NK-92 (cell line): Measurements from ENCODE around the gene GPX1.
A peak's percentile ranks its signal among the peaks of the same experiment; 100 is the strongest.
"Not testable (repeated sequence)": the region's sequence is repeated elsewhere in the genome, so short reads cannot be mapped to it uniquely, and the experiment has no call there.

Experiments
- DNase-seq: peaks from one replicate; lab custom pipeline; 2025; ENCODE audit not compliant: unreplicated experiment; lab: John Stamatoyannopoulos, UW

Gene GPX1

DNA sequence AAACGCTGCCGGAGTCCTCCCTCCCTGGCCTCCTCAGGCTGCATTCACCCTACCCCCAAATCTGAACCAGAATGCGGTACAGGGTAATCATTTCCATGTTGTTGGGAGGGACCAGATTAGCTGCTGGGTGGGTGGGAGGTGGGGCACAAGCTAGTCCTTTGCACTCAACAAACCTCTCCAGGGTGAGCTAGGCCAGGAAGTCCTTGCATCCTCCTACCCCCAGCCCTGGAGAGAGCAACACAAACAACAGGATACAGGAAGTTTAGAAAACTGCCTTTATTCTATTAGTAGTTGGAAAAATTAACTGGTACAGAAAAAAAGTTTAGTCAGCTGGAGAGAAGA lies 702 bp upstream of the GPX1 start:
- DNase-seq, result no peak

DNA sequence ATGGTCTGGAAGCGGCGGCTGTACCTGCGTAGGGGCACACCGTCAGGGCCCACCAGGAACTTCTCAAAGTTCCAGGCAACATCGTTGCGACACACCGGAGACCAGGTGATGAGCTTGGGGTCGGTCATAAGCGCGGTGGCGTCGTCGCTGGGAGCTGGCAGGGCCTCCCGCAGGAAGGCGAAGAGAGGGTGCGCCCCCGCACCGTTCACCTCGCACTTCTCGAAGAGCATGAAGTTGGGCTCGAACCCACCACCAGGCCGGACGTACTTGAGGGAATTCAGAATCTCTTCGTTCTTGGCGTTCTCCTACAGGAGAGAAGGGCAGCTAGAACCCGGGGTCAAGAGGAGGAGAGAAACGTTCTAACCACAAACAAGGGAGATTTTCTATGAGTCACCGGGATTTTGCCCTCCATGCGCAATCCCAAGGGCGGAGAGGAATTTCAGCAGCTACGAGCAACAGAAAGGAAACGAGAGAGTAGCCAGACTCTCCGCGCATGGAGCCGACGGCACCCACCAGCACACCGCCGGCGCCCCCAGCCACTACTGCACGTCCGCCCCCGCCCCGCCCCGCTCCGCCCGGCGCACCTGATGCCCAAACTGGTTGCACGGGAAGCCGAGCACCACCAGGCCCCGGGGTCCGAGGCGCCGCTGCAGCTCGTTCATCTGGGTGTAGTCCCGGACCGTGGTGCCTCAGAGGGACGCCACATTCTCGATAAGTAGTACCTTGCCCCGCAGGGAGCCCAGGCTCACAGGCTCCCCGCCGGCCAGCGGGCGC lies 523 bp downstream of the GPX1 start:
- not testable (repeated sequence) for DNase-seq

DNA sequence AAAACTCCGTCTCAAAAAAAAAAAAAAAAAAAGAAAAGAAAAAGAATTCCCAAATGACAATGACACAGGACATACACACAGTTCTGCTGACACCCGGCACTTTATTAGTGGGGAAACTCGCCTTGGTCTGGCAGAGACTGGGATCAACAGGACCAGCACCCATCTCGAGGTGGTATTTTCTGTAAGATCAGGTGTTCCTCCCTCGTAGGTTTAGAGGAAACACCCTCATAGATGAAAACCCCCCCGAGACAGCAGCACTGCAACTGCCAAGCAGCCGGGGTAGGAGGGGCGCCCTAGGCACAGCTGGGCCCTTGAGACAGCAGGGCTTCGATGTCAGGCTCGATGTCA lies 1.1 kb downstream of the GPX1 start:
- not testable (repeated sequence) for DNase-seq

- no peak for DNase-seq
Observed at GRCh38 chr3:49352890-49353421, 5.2 kb downstream of the GPX1 start.

DNA sequence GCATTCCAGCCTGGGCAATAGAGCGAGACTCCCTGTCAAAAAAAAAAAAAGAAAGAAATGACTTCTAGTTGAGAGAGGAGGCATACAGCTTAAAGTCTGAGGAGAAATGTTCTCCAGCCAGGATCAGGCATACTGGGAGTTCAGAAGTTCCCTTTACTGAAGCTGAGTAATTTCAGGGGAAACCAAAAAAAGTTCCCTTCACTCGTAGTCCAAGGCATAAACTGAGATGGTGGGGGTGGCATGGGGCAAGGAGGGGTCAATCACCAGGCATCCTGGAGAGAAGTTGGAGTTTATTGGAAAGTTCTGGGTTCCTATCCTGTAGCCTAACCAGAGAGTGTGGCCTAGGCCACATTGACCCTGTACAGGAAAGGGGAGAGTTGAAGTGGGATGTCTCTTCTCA lies 5.9 kb downstream of the GPX1 start:
- DNase-seq, result no peak

- no peak for DNase-seq
Observed at GRCh38 chr3:49351521-49352011, 6.6 kb downstream of the GPX1 start.

- DNase-seq, result no peak
Observed at GRCh38 chr3:49349348-49350114, 8.6 kb downstream of the GPX1 start.

DNA sequence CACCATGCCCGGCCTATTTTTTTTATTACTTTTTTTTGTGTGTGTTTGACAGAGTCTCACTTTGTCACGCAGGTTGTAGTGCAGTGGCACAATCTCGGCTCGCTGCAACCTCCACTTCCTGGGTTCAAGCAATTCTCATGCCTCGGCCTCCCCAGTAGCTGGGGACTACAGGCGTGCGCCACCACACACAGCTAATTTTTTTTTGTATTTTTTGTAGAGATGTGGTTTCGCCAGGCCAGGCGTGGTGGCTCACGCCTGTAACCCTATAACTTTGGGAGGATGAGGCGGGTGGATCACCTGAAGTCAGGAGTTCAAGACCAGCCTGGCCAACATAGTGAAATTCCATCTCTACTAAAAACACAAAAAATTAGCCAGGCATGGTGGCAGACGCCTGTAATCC lies 9.8 kb downstream of the GPX1 start:
- not testable (repeated sequence) for DNase-seq

GRCh38 chr3:49346797-49347251 lies 11.3 kb downstream of the GPX1 start:
- DNase-seq, result no peak

GRCh38 chr3:49343163-49343562 lies 15.0 kb downstream of the GPX1 start:
- DNase-seq, result no peak

DNA sequence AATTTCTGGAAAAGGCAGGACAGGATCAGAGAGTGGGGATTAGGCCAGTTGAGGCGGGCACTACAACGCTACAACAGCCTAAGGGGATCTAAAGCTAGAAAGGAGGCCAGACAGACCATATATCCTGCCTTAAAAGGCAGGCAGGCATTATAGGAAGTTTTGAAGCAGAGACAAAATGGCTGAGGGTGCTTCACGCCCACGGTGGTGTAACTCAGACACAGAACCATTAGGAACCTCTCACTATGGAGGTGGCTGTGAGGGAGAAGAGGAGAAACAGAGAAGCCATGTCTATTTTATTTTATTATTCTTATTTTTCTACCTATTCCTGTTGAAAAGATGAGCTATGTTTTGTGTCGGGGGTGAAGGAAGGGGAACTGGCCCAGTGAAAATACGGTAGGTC lies 16.2 kb downstream of the GPX1 start:
- no peak for DNase-seq

- DNase-seq, result peak; percentile 27
Observed at GRCh38 chr3:49339941-49340800, 18.0 kb downstream of the GPX1 start, which contains the start of gene USP4. Gene USP4 (minus strand): TSS chr3:49340053. CDS start chr3:49340024, 29 bp downstream.

DNA sequence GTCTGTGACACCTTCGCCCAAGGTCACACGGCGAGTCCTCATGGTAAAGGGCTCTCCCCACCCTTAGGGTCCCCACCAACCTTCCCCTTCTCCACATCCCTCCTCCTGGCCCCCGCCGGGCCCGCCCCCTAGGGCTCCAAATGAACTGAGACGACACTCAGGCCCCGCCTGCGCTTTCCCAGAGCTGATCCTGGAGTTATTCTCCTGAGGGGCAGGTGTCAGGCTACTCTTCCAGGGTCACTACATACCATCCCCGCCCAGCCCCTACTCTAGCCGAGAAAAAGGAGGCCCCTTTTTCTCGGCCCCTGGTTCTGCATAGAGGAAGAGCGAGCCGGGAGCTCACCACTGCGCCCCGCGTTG lies 18.6 kb downstream of the GPX1 start:
- DNase-seq, result no peak

- DNase-seq, result no peak
Observed at GRCh38 chr3:49333916-49334633, 24.1 kb downstream of the GPX1 start.

DNA sequence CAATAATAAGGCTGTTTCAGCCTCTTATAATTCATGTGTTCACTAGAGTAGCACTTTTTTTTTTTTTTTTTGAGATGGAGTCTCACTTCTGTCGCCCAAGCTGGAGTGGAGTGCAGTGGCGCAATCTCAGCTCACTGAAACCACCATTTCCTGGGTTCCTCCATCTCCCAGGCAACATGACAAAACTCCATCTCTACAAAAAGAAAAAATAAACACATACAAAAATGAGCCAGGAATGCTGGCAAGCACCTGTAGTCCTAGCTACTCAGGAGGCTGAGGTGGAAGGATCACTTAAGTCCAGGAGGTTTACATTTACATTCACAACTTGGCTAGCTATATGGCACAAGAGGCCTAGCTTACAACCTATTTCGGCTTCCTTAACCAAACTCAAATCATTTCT lies 25.1 kb downstream of the GPX1 start:
- DNase-seq, result no peak

DNA sequence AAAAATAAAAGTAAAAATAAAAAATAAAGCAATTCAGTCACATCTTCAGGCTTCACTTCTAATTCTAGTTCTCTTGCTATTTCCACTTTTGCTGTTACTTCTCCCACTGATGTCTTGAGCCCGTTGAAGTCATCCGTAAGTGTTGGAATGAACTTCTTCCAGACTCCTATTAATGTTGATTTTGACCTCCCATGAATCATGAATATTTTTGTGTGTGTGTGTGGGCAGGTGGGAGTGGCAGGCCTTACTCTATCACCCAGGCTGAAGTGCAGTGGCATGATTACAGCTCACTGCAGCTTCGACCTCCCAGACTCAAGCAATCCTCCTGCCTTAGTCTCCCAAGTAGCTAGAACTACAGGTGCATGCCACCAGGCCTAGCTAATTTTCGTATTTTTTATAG lies 29.0 kb downstream of the GPX1 start:
- DNase-seq, result no peak

- DNase-seq, result not testable (repeated sequence)
Observed at GRCh38 chr3:49328350-49328749, 29.8 kb downstream of the GPX1 start.

- no peak for DNase-seq
Observed at GRCh38 chr3:49327485-49327884, 30.7 kb downstream of the GPX1 start.

DNA sequence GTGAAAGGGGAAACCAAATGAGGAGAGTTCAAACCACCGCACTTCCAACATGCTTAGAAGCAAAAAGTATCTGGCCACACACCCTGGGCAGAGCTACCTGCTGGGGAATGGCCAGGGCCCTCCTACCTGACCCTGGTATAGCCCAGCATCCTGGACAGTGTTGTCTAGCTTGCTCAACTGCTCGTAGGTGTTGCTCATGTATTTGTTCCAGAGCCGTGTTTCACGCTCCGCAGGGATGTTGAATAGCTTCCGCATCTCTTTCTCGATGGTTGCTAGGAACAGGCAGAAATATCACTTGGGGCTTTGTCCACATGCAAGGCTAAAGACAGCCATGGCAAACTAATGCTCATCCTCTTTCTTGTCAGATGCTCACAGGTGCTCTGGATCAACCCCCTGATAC lies 33.4 kb downstream of the GPX1 start:
- DNase-seq, result no peak

- no peak for DNase-seq
Observed at GRCh38 chr3:49316696-49317457, 41.3 kb downstream of the GPX1 start.
